ENCODE data around the gene STAB2.
"Not testable (repeated sequence)": the region's sequence is repeated elsewhere in the genome, so short reads cannot be mapped to it uniquely, and the experiment has no call there.

STAB2 gene

DNA sequence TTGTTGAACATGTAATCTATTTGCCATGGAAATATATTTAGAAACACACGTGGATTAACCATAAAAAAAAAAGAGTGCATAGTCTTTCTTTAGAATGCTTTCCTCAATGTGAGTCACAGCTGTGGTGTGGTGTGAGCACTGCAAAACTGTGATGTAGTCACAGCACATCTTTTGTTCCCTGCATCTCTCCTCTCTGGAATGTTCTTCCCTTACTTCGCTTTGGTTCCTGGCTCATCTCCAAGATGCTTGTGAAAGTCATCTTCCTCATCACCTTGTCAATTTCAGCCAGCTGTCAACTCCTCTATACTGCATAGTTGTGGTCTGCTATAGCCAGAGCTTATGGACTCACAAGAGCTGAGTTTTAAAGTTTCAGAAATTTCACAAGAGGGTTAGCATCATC lies 60.2 kb downstream of the STAB2 start:
- no peak for DNase-seq (ENCODE audit: low spot score)

DNA sequence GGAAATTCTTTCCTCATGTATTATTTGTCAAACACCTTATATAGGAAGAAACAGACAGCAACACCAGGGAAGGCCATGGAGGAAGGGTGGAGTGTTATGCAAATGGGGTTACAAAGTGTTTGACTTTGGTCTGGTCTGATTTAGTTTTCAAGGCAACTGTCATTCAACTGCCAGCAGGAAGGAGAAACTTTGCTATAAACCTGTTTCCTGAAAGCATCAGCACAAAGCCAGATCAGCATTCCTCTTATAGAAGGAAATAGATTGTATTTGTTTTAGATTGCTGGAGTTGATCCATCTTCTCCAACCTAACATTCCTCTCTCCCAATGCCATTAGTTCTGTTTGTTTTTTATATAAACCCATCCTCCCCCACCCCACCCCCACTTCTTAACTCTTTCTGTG lies 65.7 kb downstream of the STAB2 start:
- no peak for DNase-seq (ENCODE audit: low spot score)

- DNase-seq (ENCODE audit: low spot score), result not testable (repeated sequence)
These were observed 66.6 kb downstream of the STAB2 start for GRCh38 chr12:103653568-103654173.

DNA sequence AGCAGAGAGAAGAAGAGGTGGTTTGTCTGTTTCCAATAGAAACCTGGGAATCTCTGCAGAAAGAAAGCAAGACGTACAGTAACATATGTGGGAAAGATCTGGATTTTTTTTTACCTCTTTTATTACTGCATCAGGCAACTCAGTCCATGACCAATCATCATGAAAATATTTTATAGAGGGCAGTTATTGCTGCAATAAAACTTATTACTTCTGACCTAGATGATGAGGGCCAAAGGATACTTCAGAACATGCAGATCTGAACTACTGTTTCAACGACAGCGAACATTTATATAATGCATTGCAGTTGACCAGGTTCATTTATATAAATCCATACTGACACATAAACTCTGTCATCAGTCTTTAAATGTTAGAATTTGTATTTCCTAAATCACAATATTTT lies 67.7 kb downstream of the STAB2 start:
- DNase-seq (ENCODE audit: low spot score), result no peak

DNA sequence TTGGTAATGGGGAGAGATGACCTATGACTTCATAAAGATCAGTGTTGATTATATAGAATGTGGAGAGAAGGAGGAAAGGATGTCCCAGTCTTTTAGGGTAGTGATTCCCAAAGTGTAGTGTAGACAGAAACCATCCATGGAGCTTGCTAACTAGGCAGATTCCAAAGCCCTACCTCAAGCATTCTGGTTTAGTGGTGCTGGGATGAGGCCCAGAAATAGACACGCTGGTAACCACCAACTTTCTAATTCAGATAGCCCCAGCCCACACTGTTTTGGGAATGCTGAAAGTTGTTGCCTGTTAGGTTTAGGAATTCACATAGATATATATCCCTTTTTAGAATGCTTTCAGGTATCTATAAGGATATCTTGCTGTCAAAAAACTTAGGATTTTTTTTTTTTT lies 69.2 kb downstream of the STAB2 start:
- DNase-seq (ENCODE audit: low spot score), result no peak

DNA sequence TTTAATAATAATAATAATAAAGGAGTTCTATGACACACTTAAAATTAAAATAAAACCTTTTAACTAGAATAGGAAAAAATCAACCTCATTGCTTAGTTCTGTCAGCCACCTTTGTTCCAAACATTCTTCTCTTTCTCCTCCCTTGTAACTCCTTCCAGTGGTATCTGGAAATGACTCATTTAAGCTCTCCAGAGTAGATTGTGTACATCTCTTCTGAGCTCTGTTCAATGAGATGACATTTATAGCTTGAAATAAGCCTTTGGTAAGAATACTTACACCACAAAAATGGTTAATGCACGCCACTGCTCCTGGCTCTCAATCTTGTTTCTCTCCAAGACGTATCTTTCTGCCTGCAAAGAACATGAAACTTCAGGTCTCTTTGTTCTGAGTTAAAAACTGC lies 70.3 kb downstream of the STAB2 start:
- DNase-seq (ENCODE audit: low spot score), result no peak

DNA sequence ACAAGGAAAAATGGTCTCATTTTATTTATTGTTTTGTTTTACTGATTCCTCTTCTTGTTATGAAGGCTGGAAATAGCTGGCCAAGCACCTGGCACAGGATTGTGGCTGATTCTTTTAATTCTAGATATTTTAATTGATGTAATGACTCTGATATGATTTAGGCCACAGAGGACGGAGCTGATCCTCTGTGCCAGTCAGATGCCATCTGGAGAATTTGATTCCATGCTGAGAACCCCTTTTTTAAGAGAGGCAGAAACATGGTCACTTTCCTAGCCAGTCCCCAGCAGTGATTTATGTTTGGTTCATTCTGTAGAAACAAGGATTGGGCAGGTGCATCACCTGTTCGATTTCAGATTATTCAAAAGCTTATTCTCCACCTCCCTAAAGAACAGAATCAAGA lies 77.6 kb downstream of the STAB2 start:
- DNase-seq (ENCODE audit: low spot score), result no peak

- DNase-seq (ENCODE audit: low spot score), result no peak
These were observed 78.9 kb downstream of the STAB2 start for GRCh38 chr12:103665971-103666370.

DNA sequence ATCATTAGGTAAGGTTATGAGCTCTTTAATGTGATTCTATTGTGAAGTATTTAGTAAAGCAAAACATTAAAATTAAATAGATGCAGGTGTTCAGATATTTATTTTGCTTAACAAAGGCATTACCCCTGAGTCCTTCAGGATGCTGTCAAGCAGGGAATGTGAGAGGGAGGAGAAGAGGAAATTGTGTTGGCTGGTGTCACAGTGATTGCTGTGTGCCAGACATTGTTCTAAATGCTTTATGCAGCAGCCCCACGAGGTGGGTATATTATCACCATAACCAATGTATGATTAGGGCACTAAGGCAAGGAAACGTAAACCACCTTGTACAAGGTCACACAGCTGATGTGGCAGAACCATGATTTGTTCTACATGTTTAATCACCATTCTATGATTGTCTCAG lies 80.1 kb downstream of the STAB2 start:
- no peak for DNase-seq (ENCODE audit: low spot score)

- DNase-seq (ENCODE audit: low spot score), result no peak
These were observed 81.4 kb downstream of the STAB2 start for GRCh38 chr12:103668520-103668919.

DNA sequence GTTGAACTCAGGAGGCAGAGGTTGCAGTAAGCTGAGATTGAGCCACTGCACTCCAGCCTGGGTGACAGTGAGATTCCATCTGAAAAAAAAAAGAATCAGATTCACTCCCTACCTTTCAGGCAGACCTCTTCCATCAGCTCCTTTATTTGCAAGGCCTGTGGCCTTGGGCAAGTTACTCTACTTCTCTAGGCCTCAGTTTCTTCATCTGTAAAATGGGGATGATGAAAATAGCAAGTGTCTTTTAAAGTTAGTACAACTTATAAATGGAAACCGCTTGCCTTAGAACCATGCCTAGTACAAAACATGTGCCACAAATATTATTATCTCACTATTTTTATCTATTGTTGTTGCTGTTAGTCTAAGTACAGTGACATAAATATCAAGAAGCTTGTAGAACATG lies 84.3 kb downstream of the STAB2 start:
- DNase-seq (ENCODE audit: low spot score), result no peak

DNA sequence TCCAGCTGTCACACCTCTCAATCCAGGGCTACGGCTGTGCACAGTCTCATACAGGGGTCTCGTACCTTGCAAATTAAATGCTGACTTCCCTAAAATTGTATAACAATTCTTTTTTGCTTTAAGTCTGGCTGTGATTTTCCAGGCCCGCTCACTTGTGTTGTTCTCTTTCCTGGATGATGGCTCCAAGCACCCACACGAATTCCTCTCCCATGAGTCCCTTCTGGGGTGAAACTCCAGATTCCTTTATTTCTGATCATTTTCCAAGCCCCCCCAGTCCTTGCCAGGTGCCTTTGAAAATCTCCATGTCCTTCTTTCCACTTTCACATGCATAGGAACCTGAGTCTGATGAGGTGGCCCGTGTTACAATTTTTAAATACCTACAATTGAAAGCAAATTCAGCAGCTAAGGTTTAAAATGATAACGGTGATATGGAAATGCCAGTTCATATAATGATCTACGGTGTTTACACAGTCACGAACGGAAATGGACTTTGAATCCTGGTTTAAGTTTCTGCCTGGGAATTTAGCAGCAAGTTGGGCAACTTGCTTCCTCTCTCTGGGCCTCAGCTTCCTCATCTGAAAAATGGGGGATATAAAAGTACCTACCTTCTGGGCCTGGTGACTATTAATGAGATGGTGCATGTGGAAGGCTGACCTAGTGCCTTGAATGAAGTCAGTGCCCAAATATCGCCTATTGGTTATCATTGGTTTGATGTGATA lies 85.5 kb downstream of the STAB2 start:
- no peak for DNase-seq (ENCODE audit: low spot score)

DNA sequence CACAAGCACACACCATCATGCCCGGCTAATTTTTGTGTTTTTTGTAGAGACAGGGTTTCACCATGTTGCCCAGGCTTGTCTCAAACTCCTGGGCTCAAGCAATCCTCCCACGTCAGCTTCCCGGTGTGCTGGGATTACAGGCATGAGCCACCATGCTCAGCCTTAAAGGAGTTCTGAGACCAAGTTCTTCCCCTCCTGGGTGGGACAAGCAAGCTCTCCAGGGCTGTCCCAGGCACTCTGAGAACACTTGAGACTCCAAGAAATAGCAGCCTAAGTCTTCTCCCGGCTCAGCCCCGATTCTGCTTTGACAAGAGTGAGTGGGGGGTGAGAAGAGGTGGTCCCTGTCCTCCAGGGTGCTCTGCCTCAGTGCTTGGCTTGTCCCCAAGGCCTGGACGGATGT lies 86.4 kb downstream of the STAB2 start:
- DNase-seq (ENCODE audit: low spot score), result no peak

- peak; percentile 15 for DNase-seq (ENCODE audit: low spot score)
These were observed 86.9 kb downstream of the STAB2 start for GRCh38 chr12:103673891-103674375.

DNA sequence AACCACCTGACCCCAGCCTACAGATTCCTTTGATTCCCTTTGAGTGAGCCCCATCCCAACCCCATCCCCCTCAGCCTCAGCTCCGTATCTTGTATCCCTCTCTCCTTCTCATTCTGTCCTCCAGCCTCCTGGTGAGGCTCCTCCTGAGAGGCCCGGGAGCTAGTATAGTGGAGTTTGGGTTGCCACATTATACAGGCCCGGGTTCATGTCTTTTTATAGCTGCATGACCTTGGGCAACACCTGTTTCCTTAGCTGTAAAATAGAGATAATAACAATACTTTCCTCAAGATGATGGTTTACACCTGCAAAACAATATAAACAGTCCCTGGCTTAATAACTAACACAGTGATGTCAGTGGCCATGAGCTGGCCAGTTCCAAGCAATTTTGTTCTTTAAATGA lies 89.8 kb downstream of the STAB2 start:
- no peak for DNase-seq (ENCODE audit: low spot score)

DNA sequence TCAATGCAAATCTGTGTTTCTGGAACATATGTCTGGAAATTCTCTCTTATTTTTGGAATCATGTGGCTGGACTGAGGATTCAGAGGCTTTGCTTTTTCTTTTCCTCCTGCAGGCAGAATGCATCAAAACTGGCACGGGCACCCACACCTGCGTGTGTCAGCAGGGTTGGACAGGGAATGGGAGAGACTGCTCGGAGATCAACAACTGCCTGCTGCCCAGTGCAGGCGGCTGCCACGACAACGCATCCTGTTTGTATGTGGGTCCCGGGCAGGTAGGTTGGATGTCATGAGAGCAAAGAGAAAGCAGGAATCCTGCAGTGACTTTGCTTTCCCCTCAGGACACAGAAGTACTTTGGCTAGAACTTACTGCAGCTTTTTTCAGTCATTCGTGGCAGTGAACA lies 90.3 kb downstream of the STAB2 start:
- no peak for DNase-seq (ENCODE audit: low spot score)

DNA sequence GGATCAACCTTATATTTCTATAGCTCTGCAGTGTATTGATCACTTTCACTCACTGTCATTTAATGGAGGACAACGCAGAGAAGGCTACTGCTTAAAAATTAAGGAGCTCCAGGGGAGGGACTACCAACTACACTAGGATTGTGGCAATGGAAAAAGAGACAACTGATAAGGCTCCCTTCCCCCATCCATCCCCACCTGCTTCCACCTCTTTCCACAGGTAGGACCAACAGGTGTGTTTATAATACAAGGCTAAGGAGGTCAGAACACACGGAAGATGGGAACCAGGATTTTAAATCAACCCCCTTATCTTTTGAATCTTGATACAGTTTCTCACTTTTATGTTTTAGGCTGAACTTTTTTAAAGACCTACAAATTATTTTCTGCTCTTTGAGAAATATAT lies 90.8 kb downstream of the STAB2 start:
- no peak for DNase-seq (ENCODE audit: low spot score)

GRCh38 chr12:103679421-103680170 lies 92.5 kb downstream of the STAB2 start:
- DNase-seq (ENCODE audit: low spot score), result no peak

DNA sequence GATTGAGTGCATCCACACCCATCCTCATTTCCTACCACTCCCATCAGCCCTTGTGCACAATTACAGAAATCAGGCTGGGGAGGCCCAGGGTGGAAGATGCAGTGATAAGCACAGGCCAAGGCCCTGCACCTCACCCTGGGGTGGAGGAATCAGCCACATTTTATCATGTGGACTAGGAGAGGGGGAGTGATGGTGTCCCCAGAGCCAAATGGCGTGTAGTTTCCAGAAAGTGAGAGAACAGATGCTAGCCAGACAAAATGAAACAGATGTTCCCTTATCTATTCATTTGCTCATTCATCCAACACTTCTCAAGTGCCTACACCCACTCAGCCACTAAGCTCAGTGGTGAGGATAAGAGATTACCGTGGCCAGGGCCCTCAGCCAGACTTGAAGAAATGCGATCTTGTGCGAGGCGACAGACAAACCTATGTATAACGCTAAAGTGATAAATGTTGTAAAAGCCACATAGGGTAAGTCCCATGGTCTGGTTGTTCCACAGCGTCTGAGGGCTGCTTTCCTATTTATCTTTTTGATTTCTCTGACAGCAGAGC lies 93.6 kb downstream of the STAB2 start:
- no peak for DNase-seq (ENCODE audit: low spot score)

- DNase-seq (ENCODE audit: low spot score), result no peak
These were observed 99.0 kb downstream of the STAB2 start for GRCh38 chr12:103686026-103686425.

- no peak for DNase-seq (ENCODE audit: low spot score)
These were observed 100.2 kb downstream of the STAB2 start for GRCh38 chr12:103687253-103687652.

- DNase-seq (ENCODE audit: low spot score), result no peak
These were observed 101.4 kb downstream of the STAB2 start for GRCh38 chr12:103688376-103689063.
